K562 (cell line): ENCODE data around the gene TMEM273. TPM values are rescaled to one million over a fixed set of nuclear protein-coding genes. Genes with fewer than 3 reads are reported as not detected.

ENCODE experiments used
- ARID4B ChIP-seq: sonication (generic); formaldehyde crosslinking; IDR thresholded peaks from 2 replicates; pipeline ENCODE4 v1.8.0; 2022; ENCODE audit warnings: mild to moderate bottlenecking, missing genetic modification reagents
- BRD9 ChIP-seq: fragments of 450-650 bp; IDR thresholded peaks from 2 replicates; pipeline ENCODE4 v1.6.1; 2018; ENCODE audit warnings: low read depth; ENCODE audit not compliant: partially characterized antibody
- HMBOX1 ChIP-seq: sonication (generic); IDR thresholded peaks from 2 replicates; pipeline ENCODE4 v1.6.1; 2016
- ZNF124 ChIP-seq: sonication (generic); formaldehyde crosslinking; IDR thresholded peaks from 2 replicates; pipeline ENCODE4 v1.8.1; 2022; ENCODE audit warnings: missing genetic modification reagents
- ZNF407 ChIP-seq: fragments of 450-650 bp; IDR thresholded peaks from 2 replicates; pipeline ENCODE4 v1.6.1; 2016; ENCODE audit warnings: low read depth
- ZNF766 ChIP-seq: fragments of 200-800 bp; sonication (Bioruptor generic); conservative IDR thresholded peaks from 2 replicates; pipeline ENCODE4 v1.6.1; 2016; ENCODE audit warnings: missing genetic modification characterization, missing compliant biosample characterization
- ZNF79 ChIP-seq: fragments of 250-450 bp; sonication (Bioruptor Pico); IDR thresholded peaks from 2 replicates; pipeline ENCODE4 v1.4.0; 2020; ENCODE audit warnings: low read depth, mild to moderate bottlenecking, moderate library complexity
- polyA plus RNA-seq, 8 experiments: library from polyadenylated mRNA; depleted of rRNA in 4 of 8; stranded (reverse) in 5 of 8; unstranded in 3 of 8; fragments of >200 nt; fragmentation: Nextera tagmentation in 2 of 8; fragmentation: Illumina TruSeq in 1 of 8; extraction: Ambion mirVana in 2 of 8; extraction: Trizol in 1 of 8; gene quantifications; 2 replicates each; pipeline versions ENCODE4 v1.2.1 to v1.2.3, GENCODE V29; 2011 to 2014; ENCODE audit warnings: inconsistent platforms in 1 of 8, missing spikeins in 1 of 8
- total RNA-seq, 7 experiments: library from RNA; depleted of rRNA in 6 of 7; stranded (reverse); fragments of >200 nt in 6 of 7; fragmentation: Illumina TruSeq in 2 of 7; extraction: Trizol in 2 of 7; gene quantifications; 2 replicates each; pipeline versions ENCODE4 v1.2.1 to v1.2.3, GENCODE V29; 2011 to 2021; ENCODE audit warnings: low replicate concordance in 1 of 7
- TF ChIP-seq, protein P1 (sequence below), 3 experiments: IDR thresholded peaks in 2 of 3; conservative IDR thresholded peaks in 1 of 3; 2 replicates each; pipeline ENCODE4 v1.5.1; 2011 to 2012; ENCODE audit warnings: low read length in 3 of 3, mild to moderate bottlenecking in 3 of 3, control low read depth in 2 of 3, improper control_type of control experiment in 1 of 3, inconsistent platforms in 1 of 3, low read depth in 1 of 3, mixed read lengths in 1 of 3, moderate library complexity in 1 of 3; ENCODE audit not compliant: insufficient read depth in 2 of 3
- TF ChIP-seq, protein P2 (sequence below): fragments of 450-650 bp; IDR thresholded peaks from 2 replicates; pipeline ENCODE4 v1.7.0; 2016; ENCODE audit warnings: borderline replicate concordance

Gene TMEM273
- total and polyA plus RNA-seq, 9 of the 15 experiments (the other 6 are each of a cell fraction or from before 2014, with no cell fraction given) = 39.2 to 131 (median 95.6) TPM

GRCh38 chr10:49164559-49165188 lies 23.5 kb downstream of the TMEM273 start (continued):
- TF ChIP-seq, protein P1, sequence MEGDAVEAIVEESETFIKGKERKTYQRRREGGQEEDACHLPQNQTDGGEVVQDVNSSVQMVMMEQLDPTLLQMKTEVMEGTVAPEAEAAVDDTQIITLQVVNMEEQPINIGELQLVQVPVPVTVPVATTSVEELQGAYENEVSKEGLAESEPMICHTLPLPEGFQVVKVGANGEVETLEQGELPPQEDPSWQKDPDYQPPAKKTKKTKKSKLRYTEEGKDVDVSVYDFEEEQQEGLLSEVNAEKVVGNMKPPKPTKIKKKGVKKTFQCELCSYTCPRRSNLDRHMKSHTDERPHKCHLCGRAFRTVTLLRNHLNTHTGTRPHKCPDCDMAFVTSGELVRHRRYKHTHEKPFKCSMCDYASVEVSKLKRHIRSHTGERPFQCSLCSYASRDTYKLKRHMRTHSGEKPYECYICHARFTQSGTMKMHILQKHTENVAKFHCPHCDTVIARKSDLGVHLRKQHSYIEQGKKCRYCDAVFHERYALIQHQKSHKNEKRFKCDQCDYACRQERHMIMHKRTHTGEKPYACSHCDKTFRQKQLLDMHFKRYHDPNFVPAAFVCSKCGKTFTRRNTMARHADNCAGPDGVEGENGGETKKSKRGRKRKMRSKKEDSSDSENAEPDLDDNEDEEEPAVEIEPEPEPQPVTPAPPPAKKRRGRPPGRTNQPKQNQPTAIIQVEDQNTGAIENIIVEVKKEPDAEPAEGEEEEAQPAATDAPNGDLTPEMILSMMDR (IDR thresholded peaks at IDR 0.05 in 2 of 3, conservative IDR thresholded peaks at IDR 0.05 in 1 of 3; ENCODE audit: insufficient read depth in 2 of 3, low read depth in 1 of 3, low read length in 3 of 3) = peak; percentile 84 to 94 (median 90)
- TF ChIP-seq, protein P2, sequence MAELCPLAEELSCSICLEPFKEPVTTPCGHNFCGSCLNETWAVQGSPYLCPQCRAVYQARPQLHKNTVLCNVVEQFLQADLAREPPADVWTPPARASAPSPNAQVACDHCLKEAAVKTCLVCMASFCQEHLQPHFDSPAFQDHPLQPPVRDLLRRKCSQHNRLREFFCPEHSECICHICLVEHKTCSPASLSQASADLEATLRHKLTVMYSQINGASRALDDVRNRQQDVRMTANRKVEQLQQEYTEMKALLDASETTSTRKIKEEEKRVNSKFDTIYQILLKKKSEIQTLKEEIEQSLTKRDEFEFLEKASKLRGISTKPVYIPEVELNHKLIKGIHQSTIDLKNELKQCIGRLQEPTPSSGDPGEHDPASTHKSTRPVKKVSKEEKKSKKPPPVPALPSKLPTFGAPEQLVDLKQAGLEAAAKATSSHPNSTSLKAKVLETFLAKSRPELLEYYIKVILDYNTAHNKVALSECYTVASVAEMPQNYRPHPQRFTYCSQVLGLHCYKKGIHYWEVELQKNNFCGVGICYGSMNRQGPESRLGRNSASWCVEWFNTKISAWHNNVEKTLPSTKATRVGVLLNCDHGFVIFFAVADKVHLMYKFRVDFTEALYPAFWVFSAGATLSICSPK = no peak
- TF ChIP-seq ZNF79 (CRISPR knock-in tag) (no peak), BRD9 (no peak), ZNF407 (no peak), ZNF124 (CRISPR knock-in tag) (no peak), ARID4B (CRISPR knock-in tag) (no peak), ZNF766 (CRISPR knock-in tag) (no peak), HMBOX1 (no peak)
